Cardiac muscle cell (in vitro differentiated cells and primary cell): ENCODE results near the gene FBXO24. TPM values are rescaled to one million over a fixed set of nuclear protein-coding genes. Genes with fewer than 3 reads are reported as not detected.

Source experiments
- DNase-seq, 2 donors: peaks; one replicate each; pipeline versions ENCODE4 v3.0.0 to v3.0.0-alpha.2; 2010 to 2017; ENCODE audit warnings: low read depth in 1 of 2, low spot score in 1 of 2
- H3K27ac ChIP-seq: fragments of 200-600 bp; sonication (generic); 2 replicates; pipeline ENCODE4 v1.5.1; 2016
- H3K27me3 ChIP-seq: fragments of 200-600 bp; sonication (generic); 2 replicates; pipeline ENCODE4 v1.6.0; 2016; ENCODE audit warnings: control low read depth
- H3K36me3 ChIP-seq: fragments of 200-600 bp; sonication (generic); 2 replicates; pipeline ENCODE4 v1.5.1; 2016; ENCODE audit warnings: control low read depth
- H3K4me1 ChIP-seq: fragments of 200-600 bp; sonication (generic); 2 replicates; pipeline ENCODE4 v1.8.1; 2017; ENCODE audit warnings: low read depth, mild to moderate bottlenecking, mixed run types
- H3K4me3 ChIP-seq: fragments of 200-600 bp; sonication (generic); 2 replicates; pipeline ENCODE4 v1.5.1; 2016; ENCODE audit warnings: mild to moderate bottlenecking
- H3K9me3 ChIP-seq: fragments of 200-600 bp; sonication (generic); 2 replicates; pipeline ENCODE4 v1.5.1; 2017; ENCODE audit warnings: low read depth, mild to moderate bottlenecking, control low read depth
- CTCF ChIP-seq: IDR thresholded peaks from 2 replicates; pipeline ENCODE4 v1.5.1; 2012; ENCODE audit warnings: low read depth, mild to moderate bottlenecking, low read length
- polyA plus RNA-seq: library from polyadenylated mRNA; unstranded; fragments of >200 nt; fragmentation: Nextera tagmentation; extraction: Ambion mirVana; gene quantifications from 2 replicates; pipeline ENCODE4 v1.2.1, GENCODE V29; 2016
- total RNA-seq: library from RNA; depleted of rRNA; stranded (reverse); fragments of >200 nt; gene quantifications from 2 replicates; pipeline ENCODE4 v1.2.3, GENCODE V29; 2016

Gene FBXO24
- total and polyA plus RNA-seq, 2 experiments from 2014 or later, result 1.9 to 2.3 TPM

DNA sequence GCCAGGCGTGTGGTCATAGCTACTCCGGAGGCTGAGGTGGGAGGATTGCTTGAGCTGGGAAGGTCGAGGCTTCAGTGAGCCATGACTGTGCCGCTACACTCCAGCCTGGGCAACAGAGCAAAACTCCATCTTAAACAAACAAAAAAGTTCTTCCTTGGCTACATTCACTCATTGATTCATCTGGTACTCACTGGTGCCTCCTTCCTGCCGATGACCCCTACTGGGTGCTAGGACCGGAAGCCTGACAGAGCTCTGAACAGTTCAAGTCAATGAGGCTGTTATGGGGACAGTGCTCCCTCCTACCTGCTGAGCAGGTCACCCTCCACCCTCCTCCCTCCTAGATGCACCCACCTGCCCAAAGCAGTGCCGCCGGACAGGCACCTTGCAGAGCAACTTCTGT is 21.0 kb downstream of the FBXO24 start:
- Histone ChIP-seq H3K27me3 (no peaks in the 10 kb centered on the region), H3K27ac (no peak overlapping the region), H3K4me3 (no peak overlapping the region), H3K4me1 (peaks cover 18% of the 10 kb centered on the region), H3K36me3 (no peaks in the 10 kb centered on the region), H3K9me3 (no peaks in the 10 kb centered on the region)
- no peak for TF ChIP-seq CTCF
- DNase-seq, result no peak

GRCh38 chr7:100609958-100610357 is 23.8 kb downstream of the FBXO24 start:
- H3K27me3 ChIP-seq, result no peaks in the 10 kb centered on the region
- DNase-seq, result no peak
- no peaks in the 10 kb centered on the region for H3K9me3 ChIP-seq
- H3K4me3 ChIP-seq, result no peak overlapping the region
- no peaks in the 10 kb centered on the region for H3K36me3 ChIP-seq
- TF ChIP-seq CTCF, result no peak
- no peaks in the 10 kb centered on the region for H3K4me1 ChIP-seq
- no peak overlapping the region for H3K27ac ChIP-seq

- Histone ChIP-seq H3K4me1 (no peaks in the 10 kb centered on the region), H3K4me3 (peak within 1 kb of the TSS; percentile 72), H3K27me3 (no peaks in the 10 kb centered on the region), H3K36me3 (no peaks in the 10 kb centered on the region), H3K27ac (peak within 1 kb of the TSS; percentile 86), H3K9me3 (no peaks in the 10 kb centered on the region)
- DNase-seq, result peak; percentile 99 to 100
- no peak for TF ChIP-seq CTCF
Observed at GRCh38 chr7:100611983-100612729, 26.0 kb downstream of the FBXO24 start, which contains the start of gene MOSPD3. Gene MOSPD3 (plus strand): TSS chr7:100612540. CDS start chr7:100612792, 252 bp downstream.

DNA sequence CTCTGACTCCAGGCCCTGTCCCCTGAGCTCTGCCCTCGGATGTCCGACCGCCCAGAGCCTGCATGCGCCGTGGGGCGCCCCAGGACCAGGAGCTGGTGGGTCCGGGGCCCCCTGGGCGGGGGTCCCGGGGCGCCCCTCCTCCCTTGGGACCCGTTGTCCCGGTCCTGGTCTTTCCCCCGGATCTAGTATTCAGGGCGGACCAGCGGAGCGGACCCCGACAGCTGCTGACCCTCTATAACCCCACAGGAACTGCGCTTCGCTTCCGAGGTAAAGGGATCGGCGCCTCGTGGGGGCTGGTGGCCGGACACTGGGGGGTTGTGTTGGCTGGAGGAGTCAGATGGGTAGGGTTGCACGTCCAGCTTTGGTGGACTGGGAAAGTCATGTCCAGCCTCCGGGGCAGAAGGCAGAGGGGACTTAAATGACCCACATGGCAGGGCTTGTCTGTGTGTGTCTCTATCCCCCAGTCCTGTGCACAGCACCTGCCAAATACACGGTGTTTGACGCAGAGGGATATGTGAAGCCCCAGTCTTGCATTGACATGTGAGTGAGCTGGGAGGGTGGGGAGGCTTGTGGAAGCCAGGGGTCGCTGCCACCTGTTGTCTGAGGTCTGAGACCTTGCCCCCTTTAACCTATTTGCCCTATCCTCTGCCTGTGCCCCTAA is 26.7 kb downstream of the FBXO24 start:
- peak overlapping the region; percentile 72 for H3K4me3 ChIP-seq
- no peak for DNase-seq
- no peaks in the 10 kb centered on the region for H3K9me3 ChIP-seq
- no peaks in the 10 kb centered on the region for H3K27me3 ChIP-seq
- no peak overlapping the region for H3K27ac ChIP-seq
- no peaks in the 10 kb centered on the region for H3K36me3 ChIP-seq
- no peaks in the 10 kb centered on the region for H3K4me1 ChIP-seq
- peak; percentile 7 for TF ChIP-seq CTCF

DNA sequence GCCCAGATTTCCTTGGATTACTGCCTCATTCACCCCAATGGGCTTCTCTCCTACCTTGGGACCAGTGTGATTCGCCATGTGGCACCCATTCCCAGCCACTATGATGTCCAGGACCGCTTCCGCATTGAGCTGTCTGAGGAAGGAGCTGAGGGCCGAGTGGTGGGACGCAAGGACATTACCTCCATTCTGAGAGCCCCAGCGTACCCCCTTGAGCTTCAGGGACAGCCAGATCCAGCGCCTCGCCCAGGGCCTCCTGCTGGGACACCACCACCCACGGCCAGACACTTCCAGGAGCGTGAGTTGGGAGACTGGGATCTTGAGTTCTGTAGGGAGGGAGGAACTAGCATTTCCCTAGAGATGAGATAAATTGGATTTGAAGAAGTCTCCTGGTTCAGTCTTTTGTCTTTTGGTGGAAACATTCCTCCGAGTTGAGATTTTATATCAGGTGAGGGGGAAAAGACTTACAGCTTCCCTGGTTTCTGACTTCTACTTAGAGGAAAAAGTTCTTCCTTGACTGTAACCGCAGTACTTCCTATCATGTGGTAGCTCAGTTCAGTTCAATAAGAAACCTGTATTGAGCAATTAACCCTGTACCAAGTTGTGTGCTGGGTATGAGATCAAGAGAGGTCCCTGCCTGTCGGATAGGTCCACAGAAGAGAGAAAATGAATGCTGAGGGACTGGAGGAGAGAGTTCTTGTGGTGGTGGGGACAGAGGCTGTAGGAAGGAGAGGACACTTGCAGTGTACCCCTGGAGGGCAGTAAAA is 27.5 kb downstream of the FBXO24 start:
- TF ChIP-seq CTCF, result no peak
- Histone ChIP-seq H3K4me1 (no peaks in the 10 kb centered on the region), H3K36me3 (no peaks in the 10 kb centered on the region), H3K27ac (no peak overlapping the region), H3K9me3 (no peaks in the 10 kb centered on the region), H3K4me3 (no peak overlapping the region), H3K27me3 (no peaks in the 10 kb centered on the region)
- no peak for DNase-seq
